Urothelium cell line (cell line): ENCODE measurements around the gene DRICH1.
"Not testable (repeated sequence)": the region's sequence is repeated elsewhere in the genome, so short reads cannot be mapped to it uniquely, and the experiment has no call there.

Experiments used
- DNase-seq: peaks from one replicate; pipeline ENCODE4 v3.0.0; 2011; ENCODE audit warnings: low spot score, mixed read lengths
- FAIRE-seq: peaks from 2 replicates; lab custom pipeline; 2011; peaks lifted over from hg19 to GRCh38; lab: Jason Lieb, UNC

DRICH1 gene

GRCh38 chr22:23570681-23571080, 61.4 kb downstream of the DRICH1 start:
- FAIRE-seq (no peak), DNase-seq (no peak)

- DNase-seq (no peak), FAIRE-seq (no peak)
Measured at GRCh38 chr22:23569716-23570115, 62.4 kb downstream of the DRICH1 start.

- DNase-seq, result no peak
- FAIRE-seq, result no peak
Measured at GRCh38 chr22:23569291-23569690, 62.8 kb downstream of the DRICH1 start.

- DNase-seq (no peak), FAIRE-seq (peak; percentile 98)
Measured at GRCh38 chr22:23566705-23567475, 65.2 kb downstream of the DRICH1 start.

GRCh38 chr22:23565915-23566704, 66.0 kb downstream of the DRICH1 start:
- FAIRE-seq, result peak; percentile 81

GRCh38 chr22:23565305-23565914, 66.7 kb downstream of the DRICH1 start:
- FAIRE-seq, result no peak
- peak; percentile 58 for DNase-seq

More at GRCh38 chr22:23565915-23566704, 66.0 kb downstream of the DRICH1 start:
- DNase-seq, result peak; percentile 68

GRCh38 chr22:23564276-23564675, 67.8 kb downstream of the DRICH1 start:
- DNase-seq (no peak), FAIRE-seq (no peak)

GRCh38 chr22:23563111-23563510, 69.0 kb downstream of the DRICH1 start:
- DNase-seq (no peak), FAIRE-seq (no peak)

GRCh38 chr22:23562186-23562585, 69.9 kb downstream of the DRICH1 start:
- FAIRE-seq, result peak; percentile 75
- DNase-seq, result no peak

GRCh38 chr22:23561025-23561510, 71.1 kb downstream of the DRICH1 start:
- not testable (repeated sequence) for DNase-seq, FAIRE-seq

- DNase-seq, FAIRE-seq: not testable (repeated sequence)
Measured at GRCh38 chr22:23560215-23560614, 71.9 kb downstream of the DRICH1 start.
